Superior temporal gyrus (tissue), 1 donor: Measurements from ENCODE around the gene ARHGEF7.
"Not testable (repeated sequence)": the region's sequence is repeated elsewhere in the genome, so short reads cannot be mapped to it uniquely, and the experiment has no call there.

ENCODE experiments used
- DNase-seq: peaks from one replicate; pipeline ENCODE4 v3.0.0-alpha.2; 2016; ENCODE audit errors: extremely low spot score

The ARHGEF7 gene

DNA sequence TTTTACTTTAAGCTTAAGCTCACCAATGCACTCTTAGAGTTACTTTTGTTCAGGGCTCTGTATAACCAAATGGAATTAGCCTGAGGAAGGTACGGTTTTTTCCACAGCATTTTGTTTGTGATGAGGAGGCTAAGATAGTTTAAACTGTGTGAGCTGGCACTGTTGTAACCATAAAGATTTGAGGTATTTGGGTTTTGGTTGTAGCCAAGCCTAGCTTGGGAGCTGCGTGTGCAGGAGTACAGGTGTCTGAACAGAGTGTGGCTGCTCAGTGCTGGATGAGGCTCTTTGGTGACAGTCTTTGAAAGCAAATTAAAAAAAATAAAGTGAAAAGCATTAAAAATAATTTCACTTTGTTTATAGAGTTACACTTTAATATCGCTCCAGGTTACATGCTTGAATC, 56.0 kb downstream of the ARHGEF7 start:
- DNase-seq = no peak

DNA sequence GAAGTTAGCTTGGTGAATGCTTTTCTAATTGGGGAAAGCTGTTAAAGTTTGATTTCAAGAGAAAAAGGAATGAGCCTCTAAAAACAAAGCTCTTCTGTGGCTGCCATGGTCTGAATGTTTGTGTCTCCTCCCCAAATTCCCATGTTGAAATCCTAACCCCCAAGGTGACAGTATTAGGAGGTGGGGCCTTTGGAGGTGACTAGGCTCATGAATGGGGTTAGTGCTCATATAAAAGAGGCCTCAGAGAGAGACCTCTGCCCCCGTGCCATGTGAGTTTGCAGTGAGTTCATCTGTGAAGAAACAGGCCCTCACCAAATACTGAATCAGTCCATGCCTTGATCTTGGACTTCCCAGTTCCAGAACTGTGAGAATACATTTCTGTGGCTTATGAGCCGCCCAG, 56.5 kb downstream of the ARHGEF7 start:
- no peak for DNase-seq

DNA sequence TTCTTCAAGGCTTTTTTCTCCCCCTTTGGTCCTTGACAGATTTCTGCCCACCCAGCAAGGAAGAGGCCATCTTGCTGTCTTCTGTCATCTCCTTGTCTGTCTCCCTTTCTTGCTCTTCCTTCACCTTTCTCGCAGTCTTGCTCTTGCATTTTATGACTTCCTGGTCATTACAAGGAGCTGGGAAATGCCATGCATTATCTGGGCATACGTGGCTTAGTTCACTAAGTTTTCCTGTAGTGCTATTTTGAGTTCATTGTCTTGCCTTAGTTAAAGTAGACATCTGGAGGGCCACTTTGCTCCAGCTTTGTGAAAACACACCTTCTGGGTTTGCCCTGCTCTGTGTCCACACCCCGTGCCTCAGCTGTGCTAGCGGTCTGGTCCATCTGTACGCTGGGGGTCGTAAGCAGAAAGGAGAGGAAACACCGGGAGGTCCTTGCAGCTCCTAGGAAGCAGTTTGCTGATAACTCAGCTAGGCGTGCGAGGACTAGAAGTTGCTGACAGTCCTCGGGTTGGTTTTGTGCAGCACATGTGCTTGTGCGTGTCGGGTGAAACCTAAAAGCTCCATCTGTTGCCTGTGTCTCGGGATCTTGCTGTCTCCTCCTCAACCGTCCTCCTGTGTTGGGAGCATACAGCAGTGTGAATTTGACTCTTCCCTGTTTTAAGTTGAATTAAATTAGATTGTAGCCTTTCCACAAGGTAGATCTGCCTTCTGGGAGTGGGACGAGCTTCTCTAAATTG, 59.4 kb downstream of the ARHGEF7 start:
- no peak for DNase-seq

DNA sequence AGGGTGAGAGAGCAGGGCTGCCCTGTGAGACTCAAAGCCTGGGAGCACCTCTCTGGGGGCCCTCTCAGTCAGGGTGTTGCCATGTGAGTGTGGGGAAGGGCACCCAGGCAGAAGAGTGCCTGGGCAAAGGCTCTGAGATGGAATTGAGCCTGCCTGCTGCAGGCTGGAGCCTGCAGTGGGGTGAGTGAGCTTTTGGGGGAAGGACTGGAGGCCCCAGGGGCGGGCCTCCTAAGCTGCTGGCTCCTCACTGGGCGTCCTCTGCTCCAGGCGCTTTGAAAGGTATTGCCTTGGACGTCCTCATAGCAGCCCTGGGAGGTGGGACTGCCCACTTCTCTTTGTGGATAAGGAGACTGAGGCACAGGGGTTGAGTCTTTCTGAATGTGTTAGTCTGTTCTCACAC, 60.3 kb downstream of the ARHGEF7 start:
- DNase-seq = no peak

DNA sequence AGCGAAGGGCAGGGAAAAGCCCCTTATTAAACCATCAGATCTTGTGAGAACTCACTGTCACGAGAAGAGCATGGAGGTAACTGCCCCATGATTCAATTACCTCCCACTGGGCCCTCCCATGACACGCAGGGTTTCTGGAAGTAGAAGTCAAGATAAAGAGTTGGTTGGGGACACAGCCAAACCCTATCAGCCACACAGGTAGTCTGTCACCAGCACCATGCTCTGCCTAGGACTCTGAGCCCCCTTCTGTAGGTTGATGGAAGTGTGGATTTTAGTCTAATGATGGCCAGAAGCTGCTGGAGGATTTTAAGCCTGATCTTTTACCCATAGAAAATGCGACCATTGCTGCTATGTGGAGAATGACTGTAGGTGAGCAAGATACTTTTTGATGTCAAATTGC, 60.8 kb downstream of the ARHGEF7 start:
- DNase-seq = no peak

DNA sequence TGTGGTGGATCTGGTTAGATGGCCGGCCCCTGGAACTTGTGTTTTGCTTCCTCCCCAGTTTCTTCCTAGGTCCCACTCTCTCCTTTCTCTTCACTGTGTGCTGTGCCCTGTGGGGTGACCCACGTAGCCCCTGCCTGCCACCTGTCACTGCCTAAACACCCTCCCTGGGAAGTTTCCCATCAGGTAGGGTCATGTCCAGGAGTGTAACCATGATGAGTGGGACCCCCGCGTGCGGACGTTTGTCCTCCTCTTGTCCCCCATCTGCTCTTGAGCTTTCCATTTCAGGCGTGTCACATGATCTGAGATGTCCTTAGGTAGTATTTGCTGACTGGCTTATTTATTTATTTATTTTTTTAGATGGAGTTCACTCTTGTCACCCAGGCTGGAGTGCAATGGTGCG, 61.3 kb downstream of the ARHGEF7 start:
- DNase-seq = no peak

DNA sequence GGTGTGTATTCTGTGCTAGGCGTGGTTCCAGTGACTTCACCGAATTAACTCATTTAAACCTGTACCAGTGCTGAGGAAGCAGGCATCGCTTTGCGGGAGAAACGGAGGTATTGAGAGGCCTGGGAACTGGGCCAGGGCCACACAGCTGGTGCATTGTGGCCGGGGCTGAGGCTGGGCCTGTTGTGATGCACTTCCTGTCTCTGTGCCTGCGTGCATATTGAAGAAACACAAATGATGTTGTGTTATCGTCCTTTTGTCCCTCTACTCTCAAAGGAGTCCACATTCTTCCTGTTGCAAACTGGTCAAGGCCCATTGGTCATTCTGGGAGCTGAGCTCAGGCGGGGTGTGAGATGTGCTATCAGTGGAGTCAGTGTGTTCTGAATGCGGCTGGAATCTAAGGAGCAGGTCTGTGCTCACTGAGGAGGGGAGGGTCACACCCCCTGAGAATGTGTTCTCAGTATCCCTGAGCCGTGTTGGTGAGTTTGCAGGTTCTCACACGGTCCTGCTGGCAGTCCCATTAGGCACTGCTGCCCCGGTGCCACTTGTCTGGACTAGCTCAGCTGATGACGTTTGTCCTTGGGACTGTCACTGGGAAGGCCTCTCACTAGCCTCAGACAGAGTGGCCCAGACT, 62.1 kb downstream of the ARHGEF7 start:
- DNase-seq = peak; percentile 83

DNA sequence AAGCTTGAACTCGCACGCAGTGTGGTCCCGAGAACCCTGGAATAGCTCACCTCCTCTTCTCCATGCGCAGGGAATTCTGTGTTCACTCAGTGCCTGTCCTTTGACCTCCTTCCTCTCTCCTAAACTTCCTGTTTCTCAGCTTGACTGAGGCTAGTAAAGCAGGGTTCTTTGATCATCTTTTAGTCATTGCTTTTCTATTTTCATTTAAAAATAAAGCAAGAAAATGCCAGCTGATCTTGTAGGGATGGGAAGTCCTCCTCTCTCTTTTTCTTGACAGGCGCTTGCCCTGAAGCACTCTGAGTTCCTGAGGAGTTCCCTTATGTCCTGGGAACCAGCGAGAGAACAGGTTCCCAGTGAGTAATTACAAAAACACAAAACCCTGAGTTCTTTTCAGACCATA, 62.8 kb downstream of the ARHGEF7 start:
- no peak for DNase-seq

DNA sequence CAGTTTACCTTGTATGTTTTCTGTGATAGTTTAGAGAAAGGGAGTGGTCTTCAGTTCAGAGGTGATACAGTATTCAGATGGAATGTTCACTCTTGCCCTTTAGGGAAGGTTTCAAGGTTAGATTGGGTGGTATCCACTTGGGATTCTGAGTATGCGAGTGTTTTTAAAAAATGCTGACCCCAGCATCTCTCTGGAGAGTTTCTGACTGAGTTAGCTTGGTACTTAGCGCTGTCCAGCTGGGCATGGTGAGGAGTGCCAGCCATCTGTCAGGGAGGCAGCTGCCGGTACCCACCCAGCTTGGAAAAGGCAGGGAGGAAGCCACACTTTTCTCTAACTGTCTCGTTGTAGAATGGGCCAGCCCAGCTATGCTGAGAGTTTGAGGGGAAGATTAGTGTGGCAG, 63.3 kb downstream of the ARHGEF7 start:
- no peak for DNase-seq

DNA sequence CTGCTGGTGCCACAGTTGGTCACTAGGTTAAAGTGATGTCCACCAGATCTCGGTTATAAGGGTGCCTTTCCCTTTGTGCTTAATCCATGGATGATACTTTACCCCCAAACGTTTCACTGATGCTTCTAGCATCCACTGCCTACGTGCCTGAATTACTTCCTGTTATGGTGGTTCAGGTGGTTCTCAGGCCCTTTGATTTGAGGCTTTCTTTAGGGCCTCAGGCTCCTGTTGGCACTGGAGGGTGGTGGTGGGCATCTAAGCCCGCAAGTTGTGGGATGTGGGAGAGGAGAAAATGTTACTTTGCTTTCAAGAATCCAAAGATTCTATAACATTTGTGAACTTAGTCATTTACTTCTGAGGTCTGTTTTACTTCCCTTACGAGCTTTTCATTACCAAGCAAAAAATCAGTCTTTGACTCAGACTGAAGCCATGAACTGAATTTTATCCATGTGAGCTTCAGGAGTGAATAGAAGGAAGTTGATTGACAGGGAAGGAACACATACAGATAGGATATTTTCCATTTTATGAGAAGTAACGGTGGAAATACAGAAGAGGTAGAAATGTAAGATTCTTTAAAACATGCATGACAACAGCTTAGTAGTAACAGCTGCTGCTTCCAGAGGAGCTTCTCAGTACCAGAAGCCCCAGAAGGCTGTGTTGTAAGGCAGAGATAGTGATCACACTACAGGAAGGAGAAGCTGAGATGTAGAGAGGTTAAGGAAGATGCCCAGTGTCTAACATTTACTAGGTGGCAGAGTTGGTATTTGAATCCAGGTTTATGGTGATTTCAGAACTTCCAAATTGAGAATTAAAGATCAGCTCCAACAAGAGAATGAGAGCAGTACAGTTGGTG, 65.0 kb downstream of the ARHGEF7 start:
- DNase-seq = no peak

DNA sequence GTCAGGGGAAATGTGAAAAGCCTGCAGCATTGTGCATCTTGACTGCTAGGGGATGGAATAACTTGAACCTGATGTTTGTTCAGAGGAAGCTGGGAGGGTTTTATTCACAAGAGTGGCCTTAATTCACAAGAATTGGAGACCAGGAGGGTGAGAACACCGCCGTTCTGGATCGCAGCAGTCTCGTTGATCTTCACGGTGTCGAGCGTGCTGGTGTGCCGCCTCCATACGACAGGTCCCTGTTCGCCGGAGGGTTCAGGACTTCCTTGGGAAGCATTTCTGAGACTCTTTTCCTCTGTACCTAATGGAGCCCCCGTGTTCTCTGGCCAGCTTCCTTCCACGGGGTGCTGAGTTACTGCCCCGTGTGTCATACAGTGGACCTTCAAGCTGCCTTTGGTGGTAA, 66.9 kb downstream of the ARHGEF7 start:
- DNase-seq = no peak

DNA sequence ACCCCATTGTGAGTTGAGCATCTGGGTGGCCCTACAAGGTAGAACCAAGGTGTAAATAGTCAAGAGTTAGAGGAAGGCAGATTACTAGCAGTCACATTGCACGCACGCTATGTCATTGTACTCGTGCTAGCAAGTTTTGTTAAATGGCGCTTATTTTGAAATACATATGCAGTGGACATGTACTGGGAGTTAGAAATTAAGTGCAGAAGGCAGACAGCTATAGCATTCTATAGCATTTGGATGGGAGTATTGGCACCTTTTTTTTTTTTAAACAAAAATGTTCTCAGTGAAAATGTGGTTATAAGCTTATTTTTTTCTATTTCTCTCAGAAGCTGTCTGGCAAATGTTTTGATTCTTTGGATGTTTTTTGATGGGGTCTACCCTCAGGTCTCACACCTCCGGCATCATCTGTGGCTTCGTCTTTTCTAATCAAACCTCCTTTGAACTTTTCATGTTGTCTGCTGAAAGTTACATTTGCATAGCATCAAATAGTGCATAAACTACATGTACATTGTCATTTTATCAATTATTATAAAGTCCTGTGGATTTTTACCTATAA, 68.1 kb downstream of the ARHGEF7 start:
- no peak for DNase-seq

DNA sequence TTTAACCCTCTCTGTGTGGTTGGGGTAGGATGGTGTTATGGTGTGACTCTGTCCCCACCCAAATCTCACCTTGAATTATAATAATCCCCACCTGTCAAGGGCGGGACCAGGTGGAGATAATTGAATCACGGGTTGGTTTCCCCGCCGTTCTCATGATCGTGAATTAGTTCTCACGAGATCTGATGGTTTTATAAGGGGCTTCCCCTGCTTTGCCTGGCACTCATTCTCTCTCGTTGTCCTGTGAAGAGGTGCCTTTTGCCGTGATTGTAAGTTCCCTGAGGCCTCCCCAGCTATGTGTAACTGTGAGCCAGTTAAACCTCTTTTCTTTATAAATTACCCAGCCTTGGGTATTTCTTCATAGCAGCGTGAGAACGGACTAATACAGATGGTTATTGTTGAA, 68.8 kb downstream of the ARHGEF7 start:
- DNase-seq = no peak

DNA sequence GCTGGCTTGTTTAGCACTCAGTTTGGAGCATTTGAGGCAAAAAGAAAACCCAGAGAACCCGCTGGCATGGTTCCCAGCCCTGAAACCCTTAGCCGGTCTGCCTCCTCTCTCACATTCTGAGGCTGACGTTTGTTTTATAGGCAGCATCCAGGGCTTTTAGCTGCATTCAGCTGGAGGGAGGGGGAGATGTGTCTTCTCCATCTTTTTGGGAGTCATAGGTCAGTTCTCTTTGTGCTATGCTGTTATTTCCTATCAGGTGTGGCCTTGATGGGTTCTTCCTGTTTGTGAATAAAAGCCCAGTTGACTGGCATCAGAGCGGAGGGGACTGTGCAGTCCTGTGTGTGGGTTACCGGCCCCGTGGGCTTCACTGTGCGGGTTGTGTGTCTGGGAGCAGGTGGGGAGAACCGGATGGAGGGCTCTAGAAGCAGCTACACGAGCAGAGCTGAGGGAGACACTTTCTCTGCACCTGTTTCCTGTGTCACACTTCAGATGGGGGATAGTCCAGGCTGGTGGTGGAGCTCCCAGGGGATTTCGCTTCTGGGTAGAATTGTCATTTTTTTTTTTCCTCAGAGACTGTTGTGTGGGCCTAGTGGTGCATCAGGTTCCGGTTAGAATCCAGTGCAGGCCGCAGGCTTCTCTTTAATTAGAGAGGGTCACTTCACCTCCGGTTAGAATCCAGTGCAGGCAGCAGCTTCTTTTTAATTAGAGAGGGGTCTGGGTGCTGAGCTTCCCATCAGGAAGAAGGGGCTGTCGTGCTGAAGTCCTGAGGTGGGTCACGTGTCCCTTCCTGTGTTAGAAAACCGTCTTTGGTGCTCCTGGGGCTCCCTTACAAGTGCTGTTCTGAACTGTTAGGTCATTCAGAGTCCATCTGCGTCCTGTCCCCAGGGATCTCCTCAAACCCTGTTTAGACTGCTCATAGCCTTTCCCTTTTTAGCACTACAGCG, 69.6 kb downstream of the ARHGEF7 start:
- DNase-seq = no peak

DNA sequence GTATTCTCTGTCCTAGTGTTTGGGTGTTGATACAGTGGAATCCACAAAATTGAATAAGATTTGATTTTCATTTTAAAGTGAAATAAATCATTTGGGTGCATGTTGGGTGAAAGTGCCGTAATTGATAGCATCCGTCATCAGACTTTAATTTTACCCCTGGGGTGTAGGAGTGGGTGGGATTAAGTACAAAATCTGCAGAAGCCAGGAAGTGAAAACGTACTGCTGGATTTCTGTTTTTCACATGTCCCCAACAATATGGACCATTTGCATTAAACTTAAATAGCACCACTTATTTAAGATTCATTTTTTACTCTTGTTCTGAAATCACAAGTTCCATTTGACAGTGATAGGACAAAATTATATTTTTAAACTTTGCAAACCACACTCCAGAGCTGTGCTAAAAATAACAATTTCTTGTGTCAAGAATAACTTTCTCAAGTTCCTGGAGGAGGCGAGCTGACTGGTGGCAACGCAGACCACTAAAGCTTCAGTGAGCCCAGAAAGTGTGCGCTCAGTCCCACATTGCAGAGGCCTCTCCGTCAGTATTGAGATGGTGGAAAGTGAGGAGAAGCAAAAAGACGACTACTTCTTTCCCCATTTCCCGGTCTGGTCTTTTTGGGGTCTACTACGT, 71.3 kb downstream of the ARHGEF7 start:
- no peak for DNase-seq

DNA sequence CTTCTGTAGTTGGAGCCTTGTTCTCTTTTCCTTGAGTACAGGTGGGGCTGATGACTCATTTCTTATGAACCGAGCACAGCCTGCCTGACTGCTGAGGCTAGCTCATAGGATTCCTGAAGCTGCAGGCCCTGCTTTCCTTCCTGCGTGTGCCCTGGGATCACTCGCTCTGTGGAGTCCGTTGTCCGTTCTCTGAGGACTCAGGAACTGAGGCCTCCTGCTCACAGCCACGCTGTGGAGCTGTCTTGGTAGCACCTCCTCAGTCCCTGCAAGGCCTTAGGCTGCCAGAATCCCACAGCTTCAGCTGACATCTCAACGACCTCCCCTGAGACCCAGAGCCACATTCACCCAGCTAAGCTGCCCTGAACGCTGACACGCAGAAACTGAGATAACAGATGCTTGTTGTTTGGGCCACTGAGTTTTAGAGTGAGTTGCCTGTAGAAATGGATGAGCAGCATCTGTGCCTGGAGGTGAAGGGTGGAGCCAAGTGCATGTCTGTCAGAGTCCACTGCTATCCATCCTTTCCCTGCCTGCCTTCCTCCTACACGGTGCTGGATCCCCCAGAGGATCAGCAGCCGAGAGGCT, 72.9 kb downstream of the ARHGEF7 start:
- peak; percentile 52 for DNase-seq

DNA sequence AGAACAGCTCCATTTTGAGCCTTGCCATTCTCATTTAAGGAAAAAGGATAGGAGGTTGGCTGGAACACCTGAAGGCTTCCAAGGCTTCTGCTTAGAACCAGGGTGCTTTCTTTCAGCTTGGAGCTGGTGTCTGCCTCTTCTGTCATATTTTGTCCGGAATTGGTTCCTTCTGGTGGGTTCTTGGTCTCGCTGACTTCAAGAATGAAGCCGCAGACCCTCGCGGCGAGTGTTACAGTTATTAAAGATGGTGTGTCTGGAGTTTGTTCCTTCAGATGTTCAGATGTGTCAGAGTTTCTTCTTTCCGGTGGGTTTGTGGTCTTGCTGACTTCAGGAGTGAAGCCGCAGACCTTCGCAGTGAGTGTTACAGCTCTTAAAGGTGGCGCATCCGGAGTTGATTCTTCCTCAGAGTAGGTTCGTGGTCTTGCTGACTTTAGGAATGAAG, 74.0 kb downstream of the ARHGEF7 start:
- DNase-seq = not testable (repeated sequence)

DNA sequence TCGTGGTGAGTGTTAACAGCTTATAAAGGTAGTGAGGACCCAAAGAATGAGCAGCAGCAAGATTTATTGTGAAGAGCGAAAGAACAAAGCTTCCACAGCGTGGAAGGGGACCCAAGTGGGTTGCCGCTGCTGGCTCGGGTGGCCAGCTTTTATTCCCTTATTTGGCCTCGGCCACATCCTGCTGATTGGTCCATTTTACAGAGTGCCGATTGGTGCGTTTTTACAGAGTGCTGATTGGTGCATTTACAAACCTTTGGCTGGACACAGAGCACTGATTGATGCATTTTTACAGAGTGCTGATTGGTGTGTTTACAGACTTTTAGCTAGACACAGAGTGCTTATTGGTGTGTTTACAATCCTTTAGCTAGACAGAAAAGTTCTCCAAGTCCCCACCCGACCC, 74.4 kb downstream of the ARHGEF7 start:
- DNase-seq = not testable (repeated sequence)

DNA sequence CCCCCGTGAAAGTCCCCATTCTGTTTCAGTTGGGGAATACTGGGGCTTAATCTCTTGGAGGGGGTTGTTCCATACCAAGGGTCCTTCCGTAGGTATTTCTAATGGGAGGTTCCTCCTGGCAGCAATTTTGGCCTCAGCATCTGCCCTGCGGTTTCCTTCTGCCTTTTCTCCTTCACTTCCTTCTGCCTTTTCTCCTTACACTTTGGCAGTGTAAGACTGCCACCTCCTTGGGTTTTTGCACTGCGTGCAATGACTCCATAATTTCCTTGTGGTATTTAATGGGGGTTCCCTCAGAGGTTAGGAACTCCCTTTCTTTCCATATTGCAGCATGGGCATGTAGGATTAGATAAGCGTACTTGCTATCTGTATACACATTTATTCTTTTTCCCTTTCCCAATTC, 78.1 kb downstream of the ARHGEF7 start:
- not testable (repeated sequence) for DNase-seq

DNA sequence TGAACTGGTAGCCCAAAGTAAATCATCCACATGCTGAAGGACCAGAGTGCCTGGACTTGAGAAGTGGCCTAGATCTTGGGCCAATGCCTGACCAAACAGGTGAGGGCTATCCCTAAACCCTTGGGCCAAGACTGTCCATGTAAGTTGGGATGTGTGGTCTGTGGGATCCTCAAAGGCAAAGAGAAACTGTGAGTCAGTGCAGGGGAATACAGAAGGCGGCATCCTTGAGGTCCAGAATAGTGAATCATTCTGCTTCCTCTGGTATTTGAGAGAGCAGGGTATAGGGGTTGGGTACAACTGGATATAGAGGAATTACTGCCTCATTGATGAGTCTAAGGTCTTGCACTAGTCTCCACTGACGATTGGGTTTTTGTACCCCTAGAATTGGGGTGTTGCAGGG, 79.5 kb downstream of the ARHGEF7 start:
- not testable (repeated sequence) for DNase-seq
